HepG2 (cell line): ENCODE results near the gene SMAD6. TPM values are rescaled to one million over a fixed set of nuclear protein-coding genes. Genes with fewer than 3 reads are reported as not detected.

Experiments
- ATAC-seq: fragments of 200-7000 bp; cut with Tn5 transposase; 3 replicates; pipeline ENCODE4 v1.9.1; 2020; ENCODE audit warnings: mild to moderate bottlenecking, moderate library complexity
- BruUV-seq: library from RNA; stranded (reverse); fragments of 400-500 nt; replicated peaks from 2 replicates; lab custom pipeline; 2021; lab: Mats Ljungman, UMichigan
- CTCF ChIA-PET: fragments of 300-600 bp; formaldehyde crosslinking; extraction: SDS; loops from one replicate; lab custom pipeline; 2021; ENCODE audit warnings: low total read pairs, inconsistent platforms, low intra/inter-chr PET ratio; lab: Yijun Ruan, JAX
- POLR2A ChIA-PET: fragments of 350-600 bp; sonication (Branson Sonifier 250); formaldehyde crosslinking; loops from one replicate; lab custom pipeline; 2020; ENCODE audit warnings: antibody characterized with exemption, inconsistent platforms; lab: Yijun Ruan, JAX
- DNase-seq: peaks from one replicate; pipeline ENCODE4 v3.0.0-alpha.2; 2015; ENCODE audit warnings: low spot score
- FAIRE-seq: peaks from 3 replicates; lab custom pipeline; 2011; peaks lifted over from hg19 to GRCh38; lab: Jason Lieb, UNC
- H2AFZ ChIP-seq: one replicate; pipeline ENCODE4 v1.6.1; 2011; ENCODE audit warnings: low read length, inconsistent platforms
- H3K27ac ChIP-seq: fragments of 300-600 bp; 3 replicates; pipeline ENCODE4 v1.8.0; 2011; ENCODE audit warnings: mixed run types, mild to moderate bottlenecking, mixed read lengths, low read length, inconsistent platforms; ENCODE audit not compliant: insufficient read depth; ENCODE audit errors: extremely low read length
- H3K27me3 ChIP-seq, 2 experiments: fragments of 200-600 bp in 1 of 2; 2 replicates in 1 of 2; 3 replicates in 1 of 2; pipeline versions ENCODE4 v1.6.0 to v1.8.0; 2011; ENCODE audit warnings: low read length in 2 of 2, mild to moderate bottlenecking in 2 of 2, moderate library complexity in 2 of 2, inconsistent platforms in 1 of 2; ENCODE audit not compliant: insufficient read depth in 2 of 2, control insufficient read depth in 1 of 2
- H3K36me3 ChIP-seq, 2 experiments: fragments of 200-600 bp in 1 of 2; replicated peaks in 1 of 2; 2 replicates in 1 of 2; 3 replicates in 1 of 2; pipeline versions ENCODE4 v1.5.1 to v1.8.0; 2011; ENCODE audit warnings: low read length in 2 of 2, inconsistent platforms in 1 of 2; ENCODE audit not compliant: insufficient read depth in 2 of 2, control insufficient read depth in 1 of 2
- H3K4me1 ChIP-seq: 2 replicates; pipeline ENCODE4 v1.5.1; 2012; ENCODE audit warnings: low read length, inconsistent platforms; ENCODE audit not compliant: insufficient read depth
- H3K4me2 ChIP-seq: 2 replicates; pipeline ENCODE4 v1.6.0; 2011; ENCODE audit warnings: low read depth, low read length, inconsistent platforms
- H3K4me3 ChIP-seq, 3 experiments: fragments of 200-600 bp in 1 of 3; sonication (generic), shearing (Covaris generic) in 1 of 3; replicated peaks in 1 of 3; 2 replicates each; pipeline ENCODE4 v1.5.1; 2011 to 2016; ENCODE audit warnings: low read length in 3 of 3, inconsistent platforms in 2 of 3, low read depth in 2 of 3, mild to moderate bottlenecking in 2 of 3, control low read depth in 1 of 3, mixed read lengths in 1 of 3; ENCODE audit not compliant: insufficient read depth in 1 of 3
- H3K79me2 ChIP-seq: one replicate; pipeline ENCODE4 v1.6.1; 2011; ENCODE audit warnings: low read length, inconsistent platforms; ENCODE audit not compliant: insufficient read depth
- H3K9ac ChIP-seq: 2 replicates; pipeline ENCODE4 v1.6.0; 2011; ENCODE audit warnings: mild to moderate bottlenecking, low read depth, low read length, inconsistent platforms; ENCODE audit not compliant: insufficient read depth
- H3K9me3 ChIP-seq: 2 replicates; pipeline ENCODE4 v1.5.1; 2012; ENCODE audit warnings: mild to moderate bottlenecking, low read length
- H4K20me1 ChIP-seq: 2 replicates; pipeline ENCODE4 v1.6.0; 2011; ENCODE audit warnings: inconsistent platforms, mild to moderate bottlenecking, low read length, moderate library complexity; ENCODE audit not compliant: insufficient read depth
- BORCS8-MEF2B ChIP-seq: sonication (generic); formaldehyde crosslinking; IDR thresholded peaks from 2 replicates; pipeline ENCODE4 v1.8.0; 2022; ENCODE audit warnings: mild to moderate bottlenecking, missing genetic modification reagents
- ELK4 ChIP-seq: sonication (generic); formaldehyde crosslinking; IDR thresholded peaks from 2 replicates; pipeline ENCODE4 v1.9.0; 2021; ENCODE audit warnings: missing genetic modification reagents, borderline replicate concordance
- FOXK1 ChIP-seq: sonication (generic); formaldehyde crosslinking; IDR thresholded peaks from 2 replicates; pipeline ENCODE4 v1.4.0; 2020; ENCODE audit warnings: low read depth, missing genetic modification reagents, borderline replicate concordance
- GTF2F1 ChIP-seq: fragments of 150-350 bp; IDR thresholded peaks from 2 replicates; pipeline ENCODE4 v1.6.1; 2014; ENCODE audit warnings: low read length
- MBNL3 ChIP-seq: fragments of 250-450 bp; sonication (Bioruptor Pico); conservative IDR thresholded peaks from 2 replicates; pipeline ENCODE4 v1.8.0; 2022; ENCODE audit warnings: mild to moderate bottlenecking, inconsistent platforms
- PCBP2 ChIP-seq: fragments of 200-400 bp; formaldehyde crosslinking; optimal IDR thresholded peaks from 2 replicates; pipeline ENCODE3; 2018; ENCODE audit warnings: low read length, low read depth; ENCODE audit not compliant: poor library complexity, severe bottlenecking
- SMAD9 ChIP-seq: sonication (generic); formaldehyde crosslinking; IDR thresholded peaks from 2 replicates; pipeline ENCODE4 v1.5.1; 2020; ENCODE audit warnings: mild to moderate bottlenecking, missing genetic modification reagents
- SP4 ChIP-seq: sonication (generic); formaldehyde crosslinking; IDR thresholded peaks from 2 replicates; pipeline ENCODE4 v1.8.1; 2023; ENCODE audit warnings: mild to moderate bottlenecking, missing genetic modification reagents
- SPEN ChIP-seq: sonication (generic); formaldehyde crosslinking; IDR thresholded peaks from 2 replicates; pipeline ENCODE4 v1.5.1; 2020; ENCODE audit warnings: low read depth, mild to moderate bottlenecking, missing genetic modification reagents
- TBX2 ChIP-seq: sonication (generic); formaldehyde crosslinking; IDR thresholded peaks from 2 replicates; pipeline ENCODE4 v1.5.0; 2020; ENCODE audit warnings: missing genetic modification reagents, mild to moderate bottlenecking, borderline replicate concordance
- TFE3 ChIP-seq: IDR thresholded peaks from 2 replicates; pipeline ENCODE4 v1.6.1; 2016
- YY1 ChIP-seq: IDR thresholded peaks from 2 replicates; pipeline ENCODE4 v1.6.1; 2011; ENCODE audit warnings: low read length, low read depth, moderate library complexity, mild to moderate bottlenecking; ENCODE audit not compliant: insufficient read depth, insufficient replicate concordance
- ZC3H13 ChIP-seq: sonication (generic); formaldehyde crosslinking; IDR thresholded peaks from 2 replicates; pipeline ENCODE4 v1.8.1; 2023; ENCODE audit warnings: mild to moderate bottlenecking, missing genetic modification reagents, moderate library complexity
- ZNF136 ChIP-seq: sonication (generic); formaldehyde crosslinking; IDR thresholded peaks from 2 replicates; pipeline ENCODE4 v1.8.1; 2022; ENCODE audit warnings: low read depth, mild to moderate bottlenecking, moderate library complexity, missing genetic modification reagents
- ZNF263 ChIP-seq: sonication (generic); formaldehyde crosslinking; IDR thresholded peaks from 2 replicates; pipeline ENCODE4 v1.4.0; 2020; ENCODE audit warnings: missing genetic modification reagents
- ZNF629 ChIP-seq: sonication (generic); formaldehyde crosslinking; conservative IDR thresholded peaks from 2 replicates; pipeline ENCODE4 v1.5.0; 2020; ENCODE audit warnings: missing genetic modification reagents
- WGBS: methylation state at CpG from one replicate; pipeline ENCODE4 v1.1.6; 2017; ENCODE audit warnings: low lambda C conversion rate; 5-methylcytosine and 5-hydroxymethylcytosine counted together
- in situ Hi-C: cut with HindIII; loops from 2 replicates; pipeline ENCODE4 v1.10.0; 2017; ENCODE audit warnings: low pct_unique_long_range_greater_than_20kb; ENCODE audit not compliant: extremely low pct_ligation_motif_present
- intact Hi-C: fragments of 100-400 bp; cut with micrococcal nuclease; formaldehyde crosslinking; loops from one replicate; pipeline ENCODE4 v1.10.0; 2022; ENCODE audit not compliant: unreplicated experiment
- polyA plus RNA-seq, 8 experiments: library from polyadenylated mRNA; depleted of rRNA in 3 of 8; stranded (reverse) in 7 of 8; unstranded in 1 of 8; fragments of >200 nt; fragmentation: Illumina TruSeq in 4 of 8; extraction: Trizol in 4 of 8; gene quantifications; 2 replicates each; pipeline versions ENCODE4 v1.2.1 to v1.2.3, GENCODE V29; 2011 to 2016; ENCODE audit warnings: low read depth in 4 of 8, missing spikeins in 1 of 8, mixed read lengths in 1 of 8; ENCODE audit not compliant: insufficient read depth in 1 of 8
- total RNA-seq, 5 experiments: library from RNA; depleted of rRNA; stranded (reverse); fragments of >200 nt; fragmentation: Illumina TruSeq; extraction: Trizol; gene quantifications; 2 replicates each; pipeline ENCODE4 v1.2.3, GENCODE V29; 2016; ENCODE audit warnings: low read depth in 1 of 5

SMAD6 gene
- total and polyA plus RNA-seq, 2 of the 13 experiments (the other 11 are each of a cell fraction or from before 2014, with no cell fraction given), result 3.3 to 4.4 TPM

- Histone ChIP-seq H3K4me1 (peaks cover 8% of the 10 kb centered on the region), H3K4me2 (no peak overlapping the region), H3K27ac (no peak overlapping the region), H3K9ac (no peak overlapping the region), H3K9me3 (no peaks in the 10 kb centered on the region), H3K27me3 (peaks cover 0 to 11% of the 10 kb centered on the region in 2 experiments; a peak in 2 of 5 replicates), H3K36me3 (no peaks in the 10 kb centered on the region), H3K79me2 (no peaks in the 10 kb centered on the region), H3K4me3 (no peak overlapping the region), H4K20me1 (no peaks in the 10 kb centered on the region), H2AFZ (no peak overlapping the region)
- ATAC-seq (no peak), FAIRE-seq (no peak), DNase-seq (no peak)
- 64% methylated on average over 11 of the region's 21 CpGs for WGBS
- no TSS peak for BruUV-seq
- intact Hi-C loops, result no loop called here
- POLR2A ChIA-PET, result no interaction called here
- in situ Hi-C loops, result no loop called here
- CTCF ChIA-PET, result no interaction called here
- TF ChIP-seq PCBP2 (no peak), BORCS8-MEF2B (CRISPR knock-in tag) (no peak), ZNF136 (no peak), TBX2 (CRISPR knock-in tag) (no peak)
Observed at GRCh38 chr15:66808181-66808824, 106.3 kb downstream of the SMAD6 start.

- POLR2A ChIA-PET, result no interaction called here
- H2AFZ ChIP-seq, result no peak overlapping the region
- CTCF ChIA-PET, result no interaction called here
- no peak overlapping the region for H3K4me3 ChIP-seq
- H3K9ac ChIP-seq, result no peak overlapping the region
- H3K36me3 ChIP-seq, result no peaks in the 10 kb centered on the region
- no peaks in the 10 kb centered on the region for H4K20me1 ChIP-seq
- intact Hi-C loops, result no loop called here
- H3K79me2 ChIP-seq, result no peaks in the 10 kb centered on the region
- no peak overlapping the region for H3K27ac ChIP-seq
- WGBS, result 56% methylated on average over 4 of the region's 4 CpGs
- H3K4me1 ChIP-seq, result no peaks in the 10 kb centered on the region
- in situ Hi-C loops, result no loop called here
- no peak for FAIRE-seq
- H3K4me2 ChIP-seq, result no peak overlapping the region
- peaks cover 0 to 11% of the 10 kb centered on the region in 2 experiments; a peak in 2 of 5 replicates for H3K27me3 ChIP-seq
- H3K9me3 ChIP-seq, result no peaks in the 10 kb centered on the region
- no peak for ATAC-seq
- no peak for DNase-seq
- no TSS peak for BruUV-seq
- TF ChIP-seq YY1 (no peak), ELK4 (CRISPR knock-in tag) (no peak), ZNF263 (CRISPR knock-in tag) (no peak), SPEN (CRISPR knock-in tag) (no peak), SMAD9 (no peak), ZNF629 (no peak), MBNL3 (CRISPR knock-in tag) (no peak), GTF2F1 (no peak), ZC3H13 (no peak), FOXK1 (CRISPR knock-in tag) (no peak), SP4 (CRISPR knock-in tag) (no peak), TFE3 (CRISPR knock-in tag) (no peak)
Observed at GRCh38 chr15:66809664-66810063, 107.6 kb downstream of the SMAD6 start.
